Smooth muscle cell (in vitro differentiated cells): ENCODE results near the gene ATG4A. TPM values are rescaled to one million over a fixed set of nuclear protein-coding genes. Genes with fewer than 3 reads are reported as not detected.

ENCODE experiments used
- DNase-seq: peaks from one replicate; lab custom pipeline; 2025; ENCODE audit not compliant: unreplicated experiment; lab: John Stamatoyannopoulos, UW
- H2AFZ ChIP-seq: fragments of 200-600 bp; sonication (generic); 2 replicates; pipeline ENCODE4 v1.6.0; 2016; ENCODE audit warnings: antibody characterized with exemption, low read depth, mild to moderate bottlenecking
- H3F3A ChIP-seq: fragments of 200-600 bp; sonication (generic); 2 replicates; pipeline ENCODE4 v1.6.0; 2017; ENCODE audit warnings: antibody characterized with exemption, low read depth
- H3K27ac ChIP-seq: fragments of 200-600 bp; sonication (generic); 2 replicates; pipeline ENCODE4 v1.5.1; 2016; ENCODE audit warnings: low read depth, mild to moderate bottlenecking
- H3K27me3 ChIP-seq: fragments of 200-600 bp; sonication (generic); 2 replicates; pipeline ENCODE4 v1.6.1; 2016; ENCODE audit warnings: low read depth, mild to moderate bottlenecking
- H3K36me3 ChIP-seq: fragments of 200-600 bp; sonication (generic); 2 replicates; pipeline ENCODE4 v1.5.1; 2016; ENCODE audit warnings: low read depth
- H3K4me1 ChIP-seq: fragments of 200-600 bp; sonication (generic); 2 replicates; pipeline ENCODE4 v1.5.1; 2016; ENCODE audit warnings: low read depth
- H3K4me2 ChIP-seq: fragments of 200-600 bp; sonication (generic); 2 replicates; pipeline ENCODE4 v1.6.0; 2016; ENCODE audit warnings: mild to moderate bottlenecking
- H3K4me3 ChIP-seq: fragments of 200-600 bp; sonication (generic); 2 replicates; pipeline ENCODE4 v1.5.1; 2016; ENCODE audit warnings: mild to moderate bottlenecking
- H3K79me2 ChIP-seq: fragments of 200-600 bp; sonication (generic); 2 replicates; pipeline ENCODE4 v1.6.0; 2016; ENCODE audit warnings: low read depth, mild to moderate bottlenecking
- H3K9ac ChIP-seq: fragments of 200-600 bp; sonication (generic); 2 replicates; pipeline ENCODE4 v1.6.0; 2016; ENCODE audit warnings: low read depth
- H3K9me3 ChIP-seq: fragments of 200-600 bp; sonication (generic); replicated peaks from 2 replicates; pipeline ENCODE4 v1.5.1; 2016; ENCODE audit warnings: low read depth
- H4K20me1 ChIP-seq: fragments of 200-600 bp; sonication (generic); 2 replicates; pipeline ENCODE4 v1.6.0; 2016; ENCODE audit warnings: low read depth
- CTCF ChIP-seq: fragments of 200-600 bp; sonication (generic); IDR thresholded peaks from 2 replicates; pipeline ENCODE4 v1.5.1; 2017; ENCODE audit warnings: borderline replicate concordance, mild to moderate bottlenecking, antibody characterized with exemption; ENCODE audit not compliant: insufficient read depth, poor library complexity, severe bottlenecking
- WGBS: methylation state at CpG from one replicate; pipeline ENCODE4 v1.1.7; 2016; ENCODE audit warnings: low lambda C conversion rate; 5-methylcytosine and 5-hydroxymethylcytosine counted together
- polyA plus RNA-seq: library from polyadenylated mRNA; unstranded; fragments of >200 nt; fragmentation: Nextera tagmentation; extraction: Ambion mirVana; gene quantifications from 2 replicates; pipeline ENCODE4 v1.2.1, GENCODE V29; 2016
- total RNA-seq: library from RNA; depleted of rRNA; stranded (reverse); fragments of >200 nt; gene quantifications from 2 replicates; pipeline ENCODE4 v1.2.3, GENCODE V29; 2014

ATG4A gene
- total and polyA plus RNA-seq, 2 experiments from 2014 or later = 14.0 to 14.3 TPM

- Histone ChIP-seq H3K9me3 (no peaks in the 10 kb centered on the region), H3K79me2 (no peaks in the 10 kb centered on the region), H3F3A (no peaks in the 10 kb centered on the region), H2AFZ (no peak overlapping the region), H3K4me1 (no peaks in the 10 kb centered on the region), H3K9ac (no peak overlapping the region), H3K4me3 (no peak overlapping the region), H3K27ac (no peak overlapping the region), H3K4me2 (no peak overlapping the region), H3K27me3 (no peaks in the 10 kb centered on the region), H3K36me3 (no peaks in the 10 kb centered on the region), H4K20me1 (no peaks in the 10 kb centered on the region)
- DNase-seq = no peak
- TF ChIP-seq CTCF = no peak
- 73% methylated on average over 2 of the region's 2 CpGs for WGBS
Observed at GRCh38 chrX:108131471-108131870, 39.9 kb downstream of the ATG4A start.

GRCh38 chrX:108132034-108132433 is 40.5 kb downstream of the ATG4A start:
- TF ChIP-seq CTCF = no peak
- Histone ChIP-seq H3K27me3 (no peaks in the 10 kb centered on the region), H3K9ac (no peak overlapping the region), H3F3A (no peaks in the 10 kb centered on the region), H3K9me3 (no peaks in the 10 kb centered on the region), H3K4me2 (no peak overlapping the region), H3K4me1 (no peaks in the 10 kb centered on the region), H4K20me1 (no peaks in the 10 kb centered on the region), H3K27ac (no peak overlapping the region), H2AFZ (no peak overlapping the region), H3K4me3 (no peak overlapping the region), H3K79me2 (no peaks in the 10 kb centered on the region), H3K36me3 (no peaks in the 10 kb centered on the region)
- WGBS = 80% methylated on average over 8 of the region's 8 CpGs
- DNase-seq = no peak

GRCh38 chrX:108132876-108133275 is 41.3 kb downstream of the ATG4A start:
- no peaks in the 10 kb centered on the region for H3F3A ChIP-seq
- DNase-seq = no peak
- no peak for TF ChIP-seq CTCF
- 85% methylated on average over 2 of the region's 2 CpGs for WGBS
- no peaks in the 10 kb centered on the region for H3K4me1 ChIP-seq
- no peaks in the 10 kb centered on the region for H3K27me3 ChIP-seq
- no peaks in the 10 kb centered on the region for H3K9me3 ChIP-seq
- no peaks in the 10 kb centered on the region for H3K79me2 ChIP-seq
- no peaks in the 10 kb centered on the region for H4K20me1 ChIP-seq
- no peak overlapping the region for H3K9ac ChIP-seq
- no peak overlapping the region for H3K4me3 ChIP-seq
- H3K36me3 ChIP-seq = no peaks in the 10 kb centered on the region
- H2AFZ ChIP-seq = no peak overlapping the region
- no peak overlapping the region for H3K4me2 ChIP-seq
- H3K27ac ChIP-seq = no peak overlapping the region

- Histone ChIP-seq H3K9me3 (no peaks in the 10 kb centered on the region), H3K9ac (no peak overlapping the region), H3K4me2 (no peak overlapping the region), H3K36me3 (no peaks in the 10 kb centered on the region), H3F3A (no peaks in the 10 kb centered on the region), H4K20me1 (no peaks in the 10 kb centered on the region), H2AFZ (no peak overlapping the region), H3K79me2 (no peaks in the 10 kb centered on the region), H3K27me3 (no peaks in the 10 kb centered on the region), H3K27ac (no peak overlapping the region), H3K4me3 (no peak overlapping the region), H3K4me1 (no peaks in the 10 kb centered on the region)
- no peak for DNase-seq
- TF ChIP-seq CTCF = no peak
- 71% methylated on average over 1 of the region's 1 CpG for WGBS
Observed at GRCh38 chrX:108134724-108135123, 43.1 kb downstream of the ATG4A start.
